IMR-90 (cell line): ENCODE data around the gene SLC35F3. TPM values are rescaled to one million over a fixed set of nuclear protein-coding genes. Genes with fewer than 3 reads are reported as not detected.

Experiments
- ATAC-seq: fragments of 200-7000 bp; cut with Tn5 transposase; 2 replicates; pipeline ENCODE4 v1.9.1; 2020; ENCODE audit warnings: low read depth, mild to moderate bottlenecking, moderate library complexity
- BruUV-seq: library from RNA; stranded (reverse); fragments of 400-500 nt; replicated peaks from 2 replicates; lab custom pipeline; 2021; lab: Mats Ljungman, UMichigan
- CTCF ChIA-PET: fragments of 300-600 bp; formaldehyde crosslinking; extraction: SDS; loops from one replicate; lab custom pipeline; 2021; ENCODE audit warnings: antibody characterized with exemption; lab: Yijun Ruan, JAX
- POLR2A ChIA-PET: fragments of 300-600 bp; sonication (Branson Sonifier 250); formaldehyde crosslinking; loops from one replicate; lab custom pipeline; 2022; ENCODE audit warnings: antibody characterized with exemption; ENCODE audit not compliant: unreplicated experiment; lab: Charles Lee
- DNase-seq: peaks from one replicate; pipeline ENCODE4 v3.0.0; 2013
- H2AFZ ChIP-seq: replicated peaks from 2 replicates; pipeline ENCODE3; 2013; ENCODE audit warnings: low read length, mild to moderate bottlenecking; ENCODE audit not compliant: poor library complexity
- H2AK5ac ChIP-seq: 2 replicates; pipeline ENCODE4 v1.6.1; 2013; ENCODE audit warnings: low read depth, low read length, inconsistent platforms
- H2AK9ac ChIP-seq: replicated peaks from 2 replicates; pipeline ENCODE3; 2013; ENCODE audit warnings: mild to moderate bottlenecking, low read depth, low read length, moderate library complexity; ENCODE audit not compliant: poor library complexity
- H2BK120ac ChIP-seq: 2 replicates; pipeline ENCODE4 v1.6.1; 2013; ENCODE audit warnings: low read depth, low read length, inconsistent platforms
- H2BK15ac ChIP-seq: 3 replicates; pipeline ENCODE4 v1.6.1; 2013; ENCODE audit warnings: low read depth, low read length, inconsistent platforms
- H2BK20ac ChIP-seq: 2 replicates; pipeline ENCODE4 v1.6.1; 2013; ENCODE audit warnings: low read depth, mild to moderate bottlenecking, inconsistent platforms, low read length, moderate library complexity
- H2BK5ac ChIP-seq: 2 replicates; pipeline ENCODE4 v1.6.1; 2013; ENCODE audit warnings: mild to moderate bottlenecking, low read depth, low read length, inconsistent platforms; ENCODE audit not compliant: poor library complexity, severe bottlenecking
- H3K14ac ChIP-seq: replicated peaks from 2 replicates; pipeline ENCODE4 v1.6.1; 2013; ENCODE audit warnings: low read depth, low read length, inconsistent platforms
- H3K18ac ChIP-seq: 2 replicates; pipeline ENCODE4 v1.6.1; 2013; ENCODE audit warnings: low read depth, low read length, control low read depth
- H3K23ac ChIP-seq: 2 replicates; pipeline ENCODE4 v1.6.1; 2013; ENCODE audit warnings: low read depth, low read length, inconsistent platforms
- H3K27ac ChIP-seq: 2 replicates; pipeline ENCODE4 v1.5.1; 2013; ENCODE audit warnings: mild to moderate bottlenecking, control low read depth, low read length; ENCODE audit not compliant: insufficient read depth
- H3K27me3 ChIP-seq: 2 replicates; pipeline ENCODE4 v1.6.1; 2013; ENCODE audit warnings: low read length; ENCODE audit not compliant: control insufficient read depth, insufficient read depth
- H3K36me3 ChIP-seq: 2 replicates; pipeline ENCODE4 v1.6.1; 2013; ENCODE audit warnings: low read length, mixed read lengths; ENCODE audit not compliant: control insufficient read depth, insufficient read depth
- H3K4ac ChIP-seq: 2 replicates; pipeline ENCODE4 v1.6.1; 2013; ENCODE audit warnings: low read depth, low read length, inconsistent platforms
- H3K4me1 ChIP-seq: 2 replicates; pipeline ENCODE4 v1.6.1; 2013; ENCODE audit warnings: low read length, mixed read lengths; ENCODE audit not compliant: control insufficient read depth, insufficient read depth
- H3K4me2 ChIP-seq: 2 replicates; pipeline ENCODE4 v1.6.1; 2013; ENCODE audit warnings: low read depth, mild to moderate bottlenecking, control low read depth, low read length, moderate library complexity
- H3K4me3 ChIP-seq: 2 replicates; pipeline ENCODE4 v1.5.1; 2013; ENCODE audit warnings: low read depth, mild to moderate bottlenecking, control low read depth, low read length, moderate library complexity; ENCODE audit not compliant: insufficient read depth
- H3K56ac ChIP-seq: 2 replicates; pipeline ENCODE4 v1.6.1; 2013; ENCODE audit warnings: low read length, inconsistent platforms; ENCODE audit not compliant: insufficient read depth; ENCODE audit errors: extremely low read depth
- H3K79me1 ChIP-seq, 2 experiments: 2 replicates each; pipeline ENCODE4 v1.6.1; 2013; ENCODE audit warnings: low read length in 2 of 2, inconsistent platforms in 1 of 2, low read depth in 1 of 2
- H3K9ac ChIP-seq: 2 replicates; pipeline ENCODE4 v1.6.1; 2013; ENCODE audit warnings: low read depth, low read length, control low read depth
- H3K9me1 ChIP-seq: 2 replicates; pipeline ENCODE4 v1.6.1; 2013; ENCODE audit warnings: low read length, inconsistent platforms; ENCODE audit not compliant: insufficient read depth
- H3K9me3 ChIP-seq: 2 replicates; pipeline ENCODE4 v1.6.1; 2013; ENCODE audit warnings: low read length; ENCODE audit not compliant: control insufficient read depth, insufficient read depth
- H4K20me1 ChIP-seq: 2 replicates; pipeline ENCODE4 v1.6.1; 2013; ENCODE audit warnings: low read length, inconsistent platforms; ENCODE audit not compliant: insufficient read depth
- H4K5ac ChIP-seq: 2 replicates; pipeline ENCODE4 v1.6.1; 2013; ENCODE audit warnings: mild to moderate bottlenecking, low read depth, low read length, control low read depth
- H4K8ac ChIP-seq, 2 experiments: 2 replicates each; pipeline ENCODE4 v1.6.1; 2013; ENCODE audit warnings: low read depth in 2 of 2, low read length in 2 of 2, control low read depth in 1 of 2, inconsistent platforms in 1 of 2
- H4K91ac ChIP-seq: 2 replicates; pipeline ENCODE4 v1.6.1; 2013; ENCODE audit warnings: low read depth, low read length, inconsistent platforms; ENCODE audit not compliant: insufficient read depth
- MAZ ChIP-seq: IDR thresholded peaks from 2 replicates; pipeline ENCODE4 v1.6.1; 2012; ENCODE audit warnings: low read depth, mild to moderate bottlenecking, low read length, improper control_type of control experiment, moderate library complexity, borderline replicate concordance
- POLR2A ChIP-seq: IDR thresholded peaks from 2 replicates; pipeline ENCODE4 v1.6.1; 2012; ENCODE audit warnings: mild to moderate bottlenecking, low read depth, low read length
- RAD21 ChIP-seq: IDR thresholded peaks from 2 replicates; pipeline ENCODE4 v1.6.1; 2012; ENCODE audit warnings: low read length, improper control_type of control experiment
- RCOR1 ChIP-seq: IDR thresholded peaks from 2 replicates; pipeline ENCODE4 v1.6.1; 2012; ENCODE audit warnings: mild to moderate bottlenecking, low read length, improper control_type of control experiment; ENCODE audit not compliant: insufficient replicate concordance
- WGBS, 2 experiments: methylation state at CpG; one replicate each; pipeline versions ENCODE4 v1.1.5 to v1.1.7; 2013; ENCODE audit warnings: missing lambda C conversion rate in 2 of 2; ENCODE audit not compliant: insufficient read length in 1 of 2; ENCODE audit errors: extremely low coverage in 2 of 2; 5-methylcytosine and 5-hydroxymethylcytosine counted together
- dilution Hi-C: fragments of 300-500 bp; cut with HindIII; formaldehyde crosslinking; loops from one replicate; pipeline ENCODE4 v1.14.3; 2018; ENCODE audit warnings: low sequenced_read_pairs; ENCODE audit not compliant: unreplicated experiment
- in situ Hi-C: fragments of 300-500 bp; cut with MboI; formaldehyde crosslinking; loops from 3 replicates; pipeline ENCODE4 v1.14.3; 2019; ENCODE audit warnings: low sequenced_read_pairs, inconsistent platforms, mixed read lengths
- intact Hi-C: fragments of 100-400 bp; cut with micrococcal nuclease; formaldehyde crosslinking; loops from 2 replicates; pipeline ENCODE4 v1.10.0; 2022
- polyA plus RNA-seq, 3 experiments: library from polyadenylated mRNA; depleted of rRNA; stranded (reverse); fragments of >200 nt; gene quantifications; 2 replicates each; pipeline ENCODE4 v1.2.3, GENCODE V29; 2012; ENCODE audit warnings: low replicate concordance in 1 of 3
- total RNA-seq: library from RNA; depleted of rRNA; stranded (reverse); fragments of >200 nt; gene quantifications from 2 replicates; pipeline ENCODE4 v1.2.3, GENCODE V29; 2012
- TF ChIP-seq, protein P1 (sequence below): fragments of 150-350 bp; IDR thresholded peaks from 2 replicates; pipeline ENCODE4 v1.6.1; 2016; ENCODE audit warnings: low read depth, mild to moderate bottlenecking, low read length, moderate library complexity, borderline replicate concordance

The SLC35F3 gene
- total and polyA plus RNA-seq, 2 of the 4 experiments (the other 2 are of a cell fraction), result under 0.01 to 0.17 TPM

DNA sequence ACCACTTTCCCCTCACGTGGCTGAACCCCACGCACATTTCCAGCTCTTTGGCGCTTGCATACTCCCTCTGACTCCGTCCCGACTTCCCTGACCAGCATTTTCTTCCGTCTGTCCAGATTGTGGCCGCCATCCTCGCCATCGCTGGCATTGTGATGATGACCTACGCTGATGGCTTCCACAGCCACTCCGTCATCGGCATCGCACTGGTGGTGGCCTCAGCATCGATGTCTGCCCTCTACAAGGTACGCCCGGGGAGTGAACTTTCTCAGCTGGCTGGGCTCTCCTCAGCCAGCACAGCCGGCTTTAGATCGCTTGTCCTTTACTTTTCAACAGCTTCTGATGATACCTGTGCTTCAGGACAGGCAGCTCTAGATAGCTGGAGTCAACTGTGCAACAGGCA, 412.0 kb downstream of the SLC35F3 start:
- Histone ChIP-seq H4K8ac (no peak overlapping the region), H3K36me3 (no peaks in the 10 kb centered on the region), H3K23ac (no peak overlapping the region), H2BK5ac (no peak overlapping the region), H3K18ac (no peak overlapping the region), H3K56ac (no peak overlapping the region), H3K9ac (no peak overlapping the region), H2BK120ac (no peak overlapping the region), H2AK5ac (no peak overlapping the region), H3K9me3 (no peaks in the 10 kb centered on the region), H3K4me2 (no peak overlapping the region), H3K4ac (no peak overlapping the region), H3K27ac (no peak overlapping the region), H2AK9ac (no peak overlapping the region), H3K9me1 (no peaks in the 10 kb centered on the region), H2BK15ac (no peak overlapping the region), H4K91ac (no peak overlapping the region), H3K79me1 (no peaks in the 10 kb centered on the region), H4K5ac (no peak overlapping the region), H3K27me3 (peaks cover 2% of the 10 kb centered on the region; the same call in 1 of the 2 replicates), H2BK20ac (no peak overlapping the region), H4K20me1 (no peaks in the 10 kb centered on the region), H3K14ac (no peak overlapping the region), H3K4me3 (no peak overlapping the region), H2AFZ (no peak overlapping the region), H3K4me1 (peaks cover 8% of the 10 kb centered on the region)
- TF ChIP-seq RCOR1 (no peak), RAD21 (no peak), MAZ (no peak), POLR2A (no peak)
- TF ChIP-seq, protein P1, sequence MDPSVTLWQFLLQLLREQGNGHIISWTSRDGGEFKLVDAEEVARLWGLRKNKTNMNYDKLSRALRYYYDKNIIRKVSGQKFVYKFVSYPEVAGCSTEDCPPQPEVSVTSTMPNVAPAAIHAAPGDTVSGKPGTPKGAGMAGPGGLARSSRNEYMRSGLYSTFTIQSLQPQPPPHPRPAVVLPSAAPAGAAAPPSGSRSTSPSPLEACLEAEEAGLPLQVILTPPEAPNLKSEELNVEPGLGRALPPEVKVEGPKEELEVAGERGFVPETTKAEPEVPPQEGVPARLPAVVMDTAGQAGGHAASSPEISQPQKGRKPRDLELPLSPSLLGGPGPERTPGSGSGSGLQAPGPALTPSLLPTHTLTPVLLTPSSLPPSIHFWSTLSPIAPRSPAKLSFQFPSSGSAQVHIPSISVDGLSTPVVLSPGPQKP, result no peak
- POLR2A ChIA-PET, result no interaction called here
- dilution Hi-C loops, result no loop called here
- CTCF ChIA-PET, result no interaction called here
- DNase-seq (no peak), ATAC-seq (no peak)
- intact Hi-C loops, result no loop called here
- 80% methylated on average over 10 of the region's 18 CpGs; no CpG with 5 or more reads in 1 of the 2 experiments for WGBS, 2 experiments
- no TSS peak for BruUV-seq
- in situ Hi-C loops, result loop anchor here (25.0 kb wide), 1 partner anchor 179 kb away; no protein-coding TSS in a partner anchor
